NT2/D1 (cell line): ENCODE measurements around the gene ITFG1.
"Not testable (repeated sequence)": the region's sequence is repeated elsewhere in the genome, so short reads cannot be mapped to it uniquely, and the experiment has no call there.

Experiments
- DNase-seq: peaks from one replicate; pipeline ENCODE4 v3.0.0-alpha.2; 2011; ENCODE audit warnings: low read depth, low spot score
- H3K27me3 ChIP-seq: 2 replicates; pipeline ENCODE4 v1.6.0; 2011; ENCODE audit warnings: mild to moderate bottlenecking; ENCODE audit not compliant: insufficient read length, insufficient read depth
- H3K36me3 ChIP-seq: 2 replicates; pipeline ENCODE4 v1.6.1; 2011; ENCODE audit warnings: mild to moderate bottlenecking, low read length, mixed read lengths; ENCODE audit not compliant: insufficient read depth, insufficient read length
- H3K4me1 ChIP-seq: 2 replicates; pipeline ENCODE4 v1.5.1; 2011; ENCODE audit not compliant: insufficient read depth, insufficient read length
- H3K4me3 ChIP-seq: 2 replicates; pipeline ENCODE4 v1.5.1; 2011; ENCODE audit warnings: low read depth; ENCODE audit not compliant: insufficient read length
- H3K9ac ChIP-seq: 2 replicates; pipeline ENCODE4 v1.6.0; 2011; ENCODE audit warnings: low read depth; ENCODE audit not compliant: insufficient read length
- H3K9me3 ChIP-seq: 2 replicates; pipeline ENCODE4 v1.5.1; 2011; ENCODE audit warnings: mild to moderate bottlenecking, low read length; ENCODE audit not compliant: insufficient read depth
- SUZ12 ChIP-seq: IDR thresholded peaks from 2 replicates; pipeline ENCODE4 v1.6.1; 2011; ENCODE audit not compliant: insufficient read length, insufficient read depth; ENCODE audit errors: extremely low read depth
- YY1 ChIP-seq: IDR thresholded peaks from 2 replicates; pipeline ENCODE4 v1.6.1; 2011; ENCODE audit not compliant: insufficient read length, insufficient read depth
- ZNF274 ChIP-seq: IDR thresholded peaks from 2 replicates; pipeline ENCODE4 v1.6.1; 2011; ENCODE audit warnings: mild to moderate bottlenecking, low read depth, low read length

ITFG1 gene

DNA sequence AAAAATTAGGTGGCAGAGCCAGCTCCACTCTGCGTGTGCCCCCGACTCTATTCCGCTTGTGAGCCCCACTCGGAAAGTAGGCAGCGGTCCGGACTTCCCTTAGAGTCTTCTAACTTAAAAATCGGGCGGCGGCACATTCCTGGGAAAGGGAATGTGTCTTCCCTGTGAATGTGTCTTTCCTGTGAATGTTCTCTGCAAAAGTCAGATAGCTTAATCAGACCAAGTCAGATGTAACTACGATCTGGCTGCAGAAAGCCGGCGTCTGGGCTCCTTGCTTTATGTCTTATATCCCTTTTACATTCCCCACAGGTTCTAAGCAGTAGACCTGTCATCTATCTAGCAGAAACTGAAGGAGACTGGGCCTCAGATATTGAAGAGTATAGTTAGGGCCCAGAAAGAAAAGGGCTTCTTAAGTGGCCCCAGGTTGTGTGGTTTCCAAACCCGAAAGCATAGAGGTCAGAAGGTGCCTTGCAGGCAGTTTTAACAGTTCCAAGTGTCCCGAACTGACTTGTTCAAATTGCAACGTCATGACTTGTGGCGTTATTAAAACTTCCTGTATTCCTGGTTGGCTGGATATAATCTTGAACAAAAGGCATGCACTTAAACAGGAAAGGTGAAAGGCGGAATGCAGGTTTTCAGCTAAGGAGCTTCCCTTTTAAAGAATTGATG, 869 bp upstream of the ITFG1 start:
- peak; percentile 5 for DNase-seq
- Histone ChIP-seq H3K27me3 (no peaks in the 10 kb centered on the region), H3K36me3 (peaks cover 36% of the 10 kb centered on the region), H3K4me1 (peaks cover 2% of the 10 kb centered on the region), H3K9ac (peak overlapping the region; percentile 99), H3K4me3 (peak overlapping the region; percentile 99), H3K9me3 (no peaks in the 10 kb centered on the region)
- TF ChIP-seq SUZ12, result no peak
- no peak for TF ChIP-seq YY1

DNA sequence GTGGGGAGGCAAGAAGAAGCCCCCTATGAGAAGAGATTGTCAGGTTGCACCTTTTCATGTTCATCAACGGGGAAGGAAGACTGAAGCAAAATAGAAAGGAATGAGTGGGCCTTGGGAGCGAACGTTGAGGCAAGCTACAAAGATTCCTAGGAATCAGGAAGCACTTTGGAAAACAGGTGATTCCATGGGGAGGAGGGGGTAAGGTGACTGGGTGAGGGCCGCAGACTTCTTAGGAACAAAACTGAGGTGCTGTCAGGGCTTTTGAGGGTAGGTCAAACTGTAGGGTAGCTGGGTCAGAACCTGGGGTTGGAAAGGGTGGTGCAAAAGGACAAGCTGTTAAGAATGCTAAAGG, 528 bp downstream of the ITFG1 start:
- H3K4me1 ChIP-seq, result peaks cover 2% of the 10 kb centered on the region
- peaks cover 40% of the 10 kb centered on the region for H3K36me3 ChIP-seq
- H3K27me3 ChIP-seq, result no peaks in the 10 kb centered on the region
- H3K9me3 ChIP-seq, result no peaks in the 10 kb centered on the region
- H3K9ac ChIP-seq, result peak overlapping the region; percentile 99
- peak overlapping the region; percentile 99 for H3K4me3 ChIP-seq
- TF ChIP-seq SUZ12 (no peak), ZNF274 (no peak), YY1 (no peak)
- DNase-seq, result no peak

DNA sequence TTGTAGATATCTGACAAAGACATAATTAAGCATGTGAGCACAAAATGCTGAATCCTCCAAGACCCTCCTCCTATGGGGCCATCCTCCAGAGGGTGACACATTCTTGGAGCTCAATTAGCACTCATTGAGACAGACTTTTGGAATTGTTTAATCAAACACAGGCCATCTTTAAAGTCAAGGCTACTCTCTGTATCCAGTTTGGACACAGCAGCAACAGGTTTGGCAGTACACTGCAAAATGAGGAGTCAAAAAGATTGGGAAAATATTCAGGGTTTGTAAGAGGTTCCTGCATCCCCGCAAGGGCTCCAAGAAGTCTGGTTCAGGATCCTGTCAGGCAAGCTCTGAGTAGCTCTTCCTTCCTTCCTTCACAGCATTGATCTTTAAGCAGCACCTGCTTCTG, 1.3 kb downstream of the ITFG1 start:
- peaks cover 39% of the 10 kb centered on the region for H3K36me3 ChIP-seq
- TF ChIP-seq ZNF274 (no peak), SUZ12 (no peak), YY1 (no peak)
- peak overlapping the region; percentile 99 for H3K9ac ChIP-seq

DNA sequence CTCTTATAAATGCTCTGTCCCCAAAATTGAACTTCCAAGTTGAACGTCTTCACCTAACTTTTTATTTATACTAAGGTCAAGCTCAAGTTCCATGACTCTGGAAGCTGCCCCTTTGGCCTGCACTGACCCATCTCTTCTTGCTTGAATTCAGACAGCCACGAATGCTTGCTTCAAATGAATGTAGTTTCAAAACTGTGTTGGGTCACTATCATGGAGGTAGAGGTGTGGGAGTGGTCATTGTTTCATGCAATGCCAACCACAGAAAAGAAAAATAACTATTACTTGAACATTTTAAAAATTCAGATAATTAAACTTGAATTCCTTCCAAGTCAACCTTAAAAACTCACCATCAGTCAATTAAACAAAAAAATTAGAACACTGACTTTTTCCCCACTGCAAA, 2.5 kb downstream of the ITFG1 start:
- TF ChIP-seq YY1 (no peak), ZNF274 (no peak), SUZ12 (no peak)
- no peak for DNase-seq
- no peak overlapping the region for H3K4me3 ChIP-seq
- no peak overlapping the region for H3K9ac ChIP-seq
- H3K27me3 ChIP-seq, result no peaks in the 10 kb centered on the region
- H3K4me1 ChIP-seq, result no peaks in the 10 kb centered on the region
- H3K36me3 ChIP-seq, result peaks cover 41% of the 10 kb centered on the region
- no peaks in the 10 kb centered on the region for H3K9me3 ChIP-seq

More for the DNA sequence above, 1.3 kb downstream of the ITFG1 start:
- H3K4me1 ChIP-seq, result peaks cover 2% of the 10 kb centered on the region
- DNase-seq, result no peak
- H3K27me3 ChIP-seq, result no peaks in the 10 kb centered on the region
- H3K4me3 ChIP-seq, result peak overlapping the region; percentile 99
- H3K9me3 ChIP-seq, result no peaks in the 10 kb centered on the region

- Histone ChIP-seq H3K36me3 (peaks cover 60% of the 10 kb centered on the region), H3K4me1 (no peaks in the 10 kb centered on the region), H3K9me3 (no peaks in the 10 kb centered on the region), H3K27me3 (no peaks in the 10 kb centered on the region), H3K4me3 (no peak overlapping the region), H3K9ac (no peak overlapping the region)
- no peak for DNase-seq
- TF ChIP-seq ZNF274, result no peak
- TF ChIP-seq YY1, result no peak
- no peak for TF ChIP-seq SUZ12
Measured at GRCh38 chr16:47449788-47450187, 11.1 kb downstream of the ITFG1 start.

DNA sequence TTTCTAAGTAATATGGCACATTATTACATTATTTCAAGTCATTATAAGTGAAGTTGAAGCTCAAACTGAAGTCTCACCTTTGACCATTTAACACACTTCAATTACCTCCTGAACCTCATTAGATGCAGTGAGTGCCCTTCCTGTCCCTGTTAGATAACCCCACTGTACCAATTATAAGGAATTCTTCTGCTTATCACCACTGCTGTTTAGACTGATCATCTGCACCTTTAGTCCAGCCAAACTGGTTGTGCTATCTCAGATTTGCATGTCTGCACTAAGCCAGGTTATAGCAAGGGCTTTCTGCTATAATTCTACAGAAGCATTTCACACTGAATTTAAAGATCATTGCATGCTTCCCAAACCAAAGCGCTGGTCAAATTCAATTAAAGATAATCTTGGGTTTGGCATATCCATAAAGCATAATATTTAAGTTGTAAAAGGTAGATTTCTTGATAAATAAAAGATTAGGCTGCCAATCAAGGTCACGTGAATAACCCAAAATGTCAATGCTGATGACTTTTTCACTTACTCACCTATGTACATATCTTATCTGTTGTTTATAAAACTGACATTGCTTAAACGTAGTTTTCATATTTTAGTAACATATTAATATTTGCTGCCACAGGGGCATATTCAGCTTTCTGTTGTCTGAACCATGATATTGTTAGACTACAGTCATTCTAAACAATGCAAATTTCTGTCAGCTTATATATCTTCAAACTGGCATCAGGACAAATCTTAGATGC, 11.9 kb downstream of the ITFG1 start:
- H3K9ac ChIP-seq, result no peak overlapping the region
- peaks cover 57% of the 10 kb centered on the region for H3K36me3 ChIP-seq
- TF ChIP-seq YY1, result no peak
- no peak for TF ChIP-seq ZNF274
- no peak for TF ChIP-seq SUZ12
- H3K27me3 ChIP-seq, result no peaks in the 10 kb centered on the region
- H3K9me3 ChIP-seq, result no peaks in the 10 kb centered on the region
- H3K4me1 ChIP-seq, result no peaks in the 10 kb centered on the region
- no peak overlapping the region for H3K4me3 ChIP-seq
- DNase-seq, result no peak

- H3K9ac ChIP-seq, result no peak overlapping the region
- H3K36me3 ChIP-seq, result peaks cover 35% of the 10 kb centered on the region
- no peaks in the 10 kb centered on the region for H3K27me3 ChIP-seq
- no peaks in the 10 kb centered on the region for H3K4me1 ChIP-seq
- TF ChIP-seq ZNF274 (no peak), YY1 (no peak), SUZ12 (no peak)
- H3K9me3 ChIP-seq, result no peaks in the 10 kb centered on the region; the same call in 1 of the 2 replicates
- H3K4me3 ChIP-seq, result no peak overlapping the region
- no peak for DNase-seq
Measured at GRCh38 chr16:47446431-47446830, 14.4 kb downstream of the ITFG1 start.

DNA sequence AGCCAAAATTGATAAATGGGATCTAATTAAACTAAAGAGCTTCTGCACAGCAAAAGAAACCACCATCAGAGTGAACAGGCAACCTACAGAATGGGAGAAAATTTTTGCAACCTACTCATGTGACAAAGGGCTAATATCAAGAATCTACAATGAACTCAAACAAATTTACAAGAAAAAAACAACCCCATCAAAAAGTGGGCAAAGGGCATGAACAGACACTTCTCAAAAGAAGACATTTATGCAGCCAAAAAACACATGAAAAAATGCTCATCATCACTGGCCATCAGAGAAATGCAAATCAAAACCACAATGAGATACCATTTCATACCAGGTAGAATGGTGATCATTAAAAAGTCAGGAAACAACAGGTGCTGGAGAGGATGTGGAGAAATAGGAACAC, 18.0 kb downstream of the ITFG1 start:
- H3K9ac ChIP-seq, H3K27me3 ChIP-seq, H3K4me1 ChIP-seq, H3K4me3 ChIP-seq, H3K9me3 ChIP-seq, DNase-seq: not testable (repeated sequence)
- peaks cover 12% of the 10 kb centered on the region for H3K36me3 ChIP-seq

DNA sequence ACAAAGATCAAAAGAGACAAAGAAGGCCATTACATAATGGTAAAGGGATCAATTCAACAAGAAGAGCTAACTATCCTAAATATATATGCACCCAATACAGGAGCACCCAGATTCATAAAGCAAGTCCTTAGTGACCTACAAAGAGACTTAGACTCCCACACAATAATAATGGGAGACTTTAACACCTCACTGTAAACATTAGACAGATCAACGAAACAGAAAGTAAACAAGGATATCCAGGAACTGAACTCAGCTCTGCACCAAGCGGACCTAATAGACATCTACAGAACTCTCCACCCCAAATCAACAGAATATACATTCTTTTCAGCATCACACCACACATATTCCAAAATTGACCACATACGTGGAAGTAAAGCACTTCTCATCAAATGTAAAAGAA, 20.8 kb downstream of the ITFG1 start:
- not testable (repeated sequence) for H3K4me1 ChIP-seq, DNase-seq

DNA sequence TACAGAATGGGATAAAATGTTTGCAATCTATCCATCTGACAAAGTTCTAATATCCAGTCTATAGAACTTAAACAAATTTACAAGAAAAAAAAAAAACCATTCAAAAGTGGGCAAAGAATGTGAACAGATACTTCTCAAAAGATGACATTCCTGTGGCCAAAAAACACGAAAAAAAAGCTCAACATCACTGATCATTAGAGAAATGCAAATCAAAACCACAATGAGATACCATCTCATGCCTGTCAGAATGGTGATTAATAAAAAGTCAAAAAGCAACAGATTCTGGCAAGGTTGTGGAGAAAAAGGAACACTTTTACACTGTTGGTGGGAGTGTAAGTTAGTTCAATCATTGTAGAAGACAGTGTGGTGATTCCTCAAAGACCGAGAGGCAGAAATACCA, 26.6 kb downstream of the ITFG1 start:
- H3K4me3 ChIP-seq, H3K36me3 ChIP-seq, H3K4me1 ChIP-seq, H3K9me3 ChIP-seq, H3K27me3 ChIP-seq, H3K9ac ChIP-seq, DNase-seq: not testable (repeated sequence)

More for the DNA sequence above, 20.8 kb downstream of the ITFG1 start:
- H3K36me3 ChIP-seq, H3K4me3 ChIP-seq, H3K9me3 ChIP-seq, H3K27me3 ChIP-seq, H3K9ac ChIP-seq: not testable (repeated sequence)
